IPS-11a (cell line): ENCODE measurements around the gene TXNDC8.
"Not testable (repeated sequence)": the region's sequence is repeated elsewhere in the genome, so short reads cannot be mapped to it uniquely, and the experiment has no call there.

Experiments used
- H3K4me3 ChIP-seq: one replicate; pipeline ENCODE4 v1.5.1; 2013; ENCODE audit warnings: low read depth, low read length, control low read depth

TXNDC8 gene

DNA sequence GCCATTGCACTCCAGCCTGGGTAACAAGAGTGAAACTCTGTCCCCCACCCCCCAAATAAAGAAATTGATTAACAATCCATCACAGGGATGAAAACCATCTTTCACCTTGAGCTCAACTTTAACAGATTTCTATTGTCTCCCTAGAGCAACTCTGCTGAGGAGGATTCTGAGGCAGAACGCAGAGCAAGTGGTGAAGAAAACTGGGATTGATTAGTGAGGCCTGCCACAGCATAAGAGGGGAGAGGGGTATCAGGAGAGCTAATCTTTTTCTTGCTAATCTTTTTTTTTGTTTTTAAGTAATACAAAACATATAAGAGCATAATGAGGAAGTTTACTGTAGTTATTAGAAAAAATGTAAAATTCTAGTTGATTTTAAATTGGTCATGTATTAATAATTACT is 8.9 kb downstream of the TXNDC8 start:
- H3K4me3 ChIP-seq, result no peak overlapping the region

GRCh38 chr9:110327716-110328115 is 9.9 kb downstream of the TXNDC8 start:
- no peak overlapping the region for H3K4me3 ChIP-seq

GRCh38 chr9:110323818-110324217 is 13.8 kb downstream of the TXNDC8 start:
- H3K4me3 ChIP-seq, result no peak overlapping the region

- no peak overlapping the region for H3K4me3 ChIP-seq
Measured at GRCh38 chr9:110320651-110321445, 16.8 kb downstream of the TXNDC8 start.

DNA sequence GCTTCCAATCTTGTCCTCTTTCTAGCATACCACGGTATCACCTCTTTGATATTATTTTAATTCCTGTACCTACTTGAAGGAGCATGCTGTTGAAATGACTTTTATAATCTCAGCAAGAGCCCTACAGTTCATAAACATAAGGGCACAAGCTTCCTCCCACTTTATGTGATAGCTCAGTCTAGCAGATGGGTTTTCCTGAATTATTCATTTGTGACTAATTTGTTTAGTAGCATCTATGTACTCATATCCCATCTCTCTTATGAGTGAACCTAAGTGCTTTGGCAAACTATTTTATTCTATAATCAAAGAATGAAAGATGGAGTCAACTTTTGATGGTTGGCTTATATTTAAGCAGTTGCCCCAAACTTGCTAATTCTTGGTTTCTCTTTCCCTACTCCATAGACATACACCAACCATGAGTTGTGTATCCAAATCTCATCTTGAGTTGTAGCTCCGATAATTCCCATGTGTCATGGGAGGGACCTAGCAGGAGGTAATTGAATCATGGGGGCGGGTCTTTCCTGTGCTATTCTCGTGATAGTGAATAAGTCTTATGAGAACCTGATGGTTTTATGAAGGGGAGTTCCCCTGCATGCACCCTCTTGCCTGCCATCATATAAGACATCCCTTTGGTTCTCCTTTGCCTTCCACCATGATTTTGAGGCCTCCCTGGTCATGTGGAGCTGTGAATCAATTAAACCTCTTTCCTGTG is 17.7 kb downstream of the TXNDC8 start:
- H3K4me3 ChIP-seq, result no peak overlapping the region

DNA sequence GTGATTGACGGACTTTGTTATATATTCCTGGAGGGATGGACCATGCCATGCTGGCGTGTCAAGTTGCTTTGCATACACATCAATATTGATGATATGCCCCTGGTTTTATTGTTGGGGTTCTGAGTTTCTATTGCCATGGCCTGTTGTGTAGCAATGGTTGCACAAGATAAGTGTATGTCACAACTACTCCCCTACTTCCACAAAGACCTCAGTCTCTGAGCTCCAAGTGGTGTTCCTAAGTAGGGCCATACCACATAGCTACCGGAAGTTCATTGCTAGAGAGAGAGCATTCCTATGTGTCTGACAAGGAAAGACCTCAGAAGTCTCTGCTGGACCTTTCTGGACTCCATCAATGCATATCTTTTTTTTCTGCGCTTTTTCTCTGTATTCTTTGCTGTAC is 19.8 kb downstream of the TXNDC8 start:
- H3K4me3 ChIP-seq, result no peak overlapping the region

GRCh38 chr9:110316261-110317075 is 21.2 kb downstream of the TXNDC8 start:
- H3K4me3 ChIP-seq, result no peak overlapping the region

- not testable (repeated sequence) for H3K4me3 ChIP-seq
Measured at GRCh38 chr9:110311978-110312377, 25.7 kb downstream of the TXNDC8 start.

DNA sequence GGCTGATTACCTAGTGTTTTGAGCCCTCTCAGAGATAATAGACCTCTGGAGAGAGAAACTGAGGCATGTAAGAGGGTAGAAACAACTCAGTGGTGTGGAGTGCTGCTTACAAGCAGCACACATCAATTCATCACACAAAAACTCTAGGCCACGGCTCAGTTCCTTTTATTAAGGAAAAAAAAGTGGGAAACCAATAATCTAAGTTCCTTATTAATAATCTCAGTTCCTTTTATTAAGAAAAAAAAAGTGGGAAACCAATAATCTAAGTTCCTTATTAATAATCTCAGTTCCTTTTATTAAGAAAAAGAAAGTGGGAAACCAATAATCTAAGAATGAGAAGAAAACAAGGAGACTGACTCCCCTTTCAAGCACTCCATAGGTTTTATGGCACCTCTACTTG is 28.0 kb downstream of the TXNDC8 start:
- H3K4me3 ChIP-seq, result no peak overlapping the region

- H3K4me3 ChIP-seq, result no peak overlapping the region
Measured at GRCh38 chr9:110308633-110309038, 29.0 kb downstream of the TXNDC8 start.

GRCh38 chr9:110307191-110307590 is 30.5 kb downstream of the TXNDC8 start:
- H3K4me3 ChIP-seq, result no peak overlapping the region

GRCh38 chr9:110303133-110303532 is 34.5 kb downstream of the TXNDC8 start:
- no peak overlapping the region for H3K4me3 ChIP-seq

- H3K4me3 ChIP-seq, result no peak overlapping the region
Measured at GRCh38 chr9:110298043-110298605, 39.5 kb downstream of the TXNDC8 start.

DNA sequence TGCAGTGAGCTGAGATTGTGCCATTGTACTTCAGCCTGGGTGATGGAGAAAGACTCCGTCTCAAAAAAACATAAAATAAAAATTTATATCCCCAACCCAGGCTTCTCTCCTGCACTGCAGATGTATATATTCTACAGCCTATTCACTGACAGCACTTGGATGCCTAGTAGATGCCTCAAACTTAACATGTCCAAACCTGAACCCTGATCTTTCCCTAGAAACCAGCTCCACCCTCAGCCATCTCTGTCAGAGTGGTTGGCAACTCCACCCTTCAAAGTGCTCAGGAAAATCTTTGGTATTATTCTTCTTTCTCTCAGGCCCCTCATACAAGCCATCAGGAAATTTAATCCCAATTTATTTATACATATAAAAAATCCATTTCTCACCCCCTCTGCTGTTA is 44.4 kb downstream of the TXNDC8 start:
- no peak overlapping the region for H3K4me3 ChIP-seq

DNA sequence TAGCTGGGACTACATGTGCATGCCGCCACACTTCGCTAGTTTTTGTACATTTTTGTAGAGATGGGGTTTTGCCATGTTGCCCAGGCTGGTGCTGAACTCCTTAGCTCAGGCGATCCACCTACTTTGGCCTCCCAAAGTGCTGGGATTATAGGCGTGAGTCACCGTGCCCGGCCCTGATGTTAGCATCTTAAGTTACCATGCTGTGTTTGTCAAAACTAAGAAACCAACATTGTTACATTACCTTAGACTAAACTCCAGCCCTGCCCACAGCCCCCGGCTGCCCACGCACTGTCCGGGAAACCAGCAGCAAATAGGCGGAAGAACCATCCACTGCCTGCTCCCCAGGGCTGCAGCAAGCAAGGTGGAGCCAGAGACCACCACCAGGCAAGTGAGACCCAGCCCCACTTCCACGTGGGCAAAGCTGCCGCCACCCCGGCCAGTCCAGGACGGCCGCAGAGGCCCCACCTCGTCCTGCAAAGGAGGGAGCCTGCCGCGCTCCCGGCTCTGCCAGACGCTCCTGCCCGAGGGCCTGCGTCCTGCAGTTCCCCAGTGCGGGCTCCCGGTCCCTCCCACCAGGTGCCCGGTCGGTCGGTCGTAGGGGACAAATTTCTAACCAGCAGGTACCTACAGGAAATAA is 45.6 kb downstream of the TXNDC8 start:
- no peak overlapping the region for H3K4me3 ChIP-seq

DNA sequence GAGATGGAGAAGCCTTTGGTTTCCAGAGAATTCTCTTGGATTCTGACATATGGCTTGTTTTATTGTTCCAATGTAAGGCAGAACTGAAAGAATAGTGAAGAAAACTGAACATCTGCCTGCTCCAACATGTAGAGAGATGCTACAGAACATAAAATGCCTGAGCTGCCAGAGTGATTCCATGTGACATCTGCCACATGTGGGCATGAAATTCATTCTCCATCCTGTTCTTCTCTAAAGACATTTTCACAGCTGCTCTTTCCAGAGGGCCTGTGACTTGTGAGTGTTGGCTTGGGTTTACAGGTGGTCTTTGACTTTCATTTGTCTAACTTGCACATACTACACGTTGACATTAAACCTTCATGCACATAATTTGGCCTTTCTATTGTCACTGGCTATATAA is 47.7 kb downstream of the TXNDC8 start:
- H3K4me3 ChIP-seq, result no peak overlapping the region

- H3K4me3 ChIP-seq, result no peak overlapping the region
Measured at GRCh38 chr9:110288503-110288902, 49.2 kb downstream of the TXNDC8 start.

GRCh38 chr9:110287289-110287680 is 50.4 kb downstream of the TXNDC8 start:
- no peak overlapping the region for H3K4me3 ChIP-seq

GRCh38 chr9:110284211-110284844 is 53.3 kb downstream of the TXNDC8 start:
- no peak overlapping the region for H3K4me3 ChIP-seq

DNA sequence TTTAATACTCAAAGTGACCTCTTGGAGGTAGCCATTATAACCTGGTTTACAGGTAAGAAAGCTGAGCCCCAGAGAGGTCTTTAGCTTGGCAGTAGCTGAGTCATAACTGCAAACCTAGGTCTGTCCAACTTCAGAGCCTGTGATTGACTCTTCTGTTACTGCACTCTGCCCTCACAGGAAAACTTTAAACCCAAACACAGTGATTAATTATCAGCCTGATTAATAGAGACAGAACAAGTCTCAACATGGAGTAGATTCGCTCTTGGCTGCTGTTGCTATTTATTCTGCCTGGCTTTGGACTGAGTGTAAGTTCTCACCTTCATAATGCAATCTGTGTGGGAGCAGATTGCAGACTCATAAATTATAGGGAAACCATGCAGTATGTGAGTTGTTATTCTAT is 53.9 kb downstream of the TXNDC8 start:
- H3K4me3 ChIP-seq, result no peak overlapping the region
